ENCODE data around the gene SENP6.

- TF ChIP-seq CTCF (IDR thresholded peaks at IDR 0.05) (no peak), POLR2A (IDR thresholded peaks at IDR 0.05) (no peak)
These were observed 54.8 kb downstream of the SENP6 start for GRCh38 chr6:75656479-75656878.

All from prostate gland (tissue), 2 donors.